GM12878 (cell line): ENCODE results near the gene ERP44.

Source experiments
- CHD2 ChIP-seq: IDR thresholded peaks from 2 replicates; pipeline ENCODE4 v1.6.1; 2011; ENCODE audit warnings: low read depth, low read length, improper control_type of control experiment, borderline replicate concordance
- EZH2 ChIP-seq: IDR thresholded peaks from 2 replicates; pipeline ENCODE4 v1.6.1; 2012; ENCODE audit warnings: low read depth, mild to moderate bottlenecking, control low read depth, inconsistent platforms, low read length, borderline replicate concordance; ENCODE audit not compliant: control insufficient read depth
- HDAC6 ChIP-seq: fragments of 200-600 bp; sonication (generic); IDR thresholded peaks from one replicate; pipeline ENCODE4 v1.8.0; 2017; ENCODE audit warnings: antibody characterized with exemption; ENCODE audit not compliant: unreplicated experiment
- JUND ChIP-seq: IDR thresholded peaks from 2 replicates; pipeline ENCODE4 v1.6.1; 2012; ENCODE audit warnings: low read depth, mild to moderate bottlenecking, low read length, improper control_type of control experiment, moderate library complexity
- MYC ChIP-seq: IDR thresholded peaks from 2 replicates; pipeline ENCODE4 v1.6.1; 2011; ENCODE audit warnings: mild to moderate bottlenecking, low read length, moderate library complexity, inconsistent platforms; ENCODE audit not compliant: insufficient read depth, insufficient replicate concordance, insufficient read length, severe bottlenecking
- POLR2A ChIP-seq: IDR thresholded peaks from 2 replicates; pipeline ENCODE4 v1.6.1; 2011; ENCODE audit warnings: low read depth, mild to moderate bottlenecking, low read length
- SIX5 ChIP-seq: IDR thresholded peaks from 2 replicates; pipeline ENCODE4 v1.6.1; 2011; ENCODE audit warnings: mild to moderate bottlenecking, low read depth, low read length, moderate library complexity; ENCODE audit not compliant: severe bottlenecking
- SP1 ChIP-seq: IDR thresholded peaks from one replicate; pipeline ENCODE4 v1.6.1; 2011; ENCODE audit warnings: low read depth, low read length
- TF ChIP-seq, protein P1 (sequence below): fragments of 450-650 bp; IDR thresholded peaks from 2 replicates; pipeline ENCODE4 v1.6.1; 2017; ENCODE audit warnings: mild to moderate bottlenecking
- TF ChIP-seq, protein P2 (sequence below), 3 experiments: IDR thresholded peaks in 2 of 3; conservative IDR thresholded peaks in 1 of 3; 2 replicates each; pipeline ENCODE4 v1.5.1; 2011; ENCODE audit warnings: low read depth in 3 of 3, low read length in 3 of 3, mild to moderate bottlenecking in 3 of 3, control low read depth in 2 of 3, moderate library complexity in 2 of 3, inconsistent platforms in 1 of 3, mixed read lengths in 1 of 3; ENCODE audit not compliant: control insufficient read depth in 2 of 3, insufficient read depth in 1 of 3; ENCODE audit errors: extremely low read depth in 1 of 3

DNA sequence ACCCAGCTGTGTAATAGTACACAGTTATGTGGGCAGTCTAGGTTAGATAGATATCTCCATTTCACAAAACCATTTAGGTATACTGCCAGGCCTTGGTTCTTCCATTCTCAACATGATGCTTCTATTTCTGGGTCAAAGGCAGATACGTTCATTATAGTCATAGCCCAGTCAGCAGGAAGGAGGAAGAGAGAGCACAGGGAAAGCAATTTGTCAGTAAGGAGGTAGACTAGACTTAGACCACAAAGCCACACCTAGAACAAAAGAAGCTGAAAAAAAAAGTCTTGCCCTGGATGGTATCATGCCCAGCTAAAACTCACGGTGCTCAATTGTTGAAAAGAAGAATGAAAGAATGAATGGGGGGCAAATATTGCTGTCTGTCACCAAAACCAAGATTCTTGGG, 7.8 kb upstream of the ERP44 start:
- no peak for TF ChIP-seq HDAC6
- TF ChIP-seq, protein P1, sequence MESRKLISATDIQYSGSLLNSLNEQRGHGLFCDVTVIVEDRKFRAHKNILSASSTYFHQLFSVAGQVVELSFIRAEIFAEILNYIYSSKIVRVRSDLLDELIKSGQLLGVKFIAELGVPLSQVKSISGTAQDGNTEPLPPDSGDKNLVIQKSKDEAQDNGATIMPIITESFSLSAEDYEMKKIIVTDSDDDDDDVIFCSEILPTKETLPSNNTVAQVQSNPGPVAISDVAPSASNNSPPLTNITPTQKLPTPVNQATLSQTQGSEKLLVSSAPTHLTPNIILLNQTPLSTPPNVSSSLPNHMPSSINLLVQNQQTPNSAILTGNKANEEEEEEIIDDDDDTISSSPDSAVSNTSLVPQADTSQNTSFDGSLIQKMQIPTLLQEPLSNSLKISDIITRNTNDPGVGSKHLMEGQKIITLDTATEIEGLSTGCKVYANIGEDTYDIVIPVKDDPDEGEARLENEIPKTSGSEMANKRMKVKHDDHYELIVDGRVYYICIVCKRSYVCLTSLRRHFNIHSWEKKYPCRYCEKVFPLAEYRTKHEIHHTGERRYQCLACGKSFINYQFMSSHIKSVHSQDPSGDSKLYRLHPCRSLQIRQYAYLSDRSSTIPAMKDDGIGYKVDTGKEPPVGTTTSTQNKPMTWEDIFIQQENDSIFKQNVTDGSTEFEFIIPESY = no peak
- TF ChIP-seq MYC = no peak
- TF ChIP-seq, protein P2, sequence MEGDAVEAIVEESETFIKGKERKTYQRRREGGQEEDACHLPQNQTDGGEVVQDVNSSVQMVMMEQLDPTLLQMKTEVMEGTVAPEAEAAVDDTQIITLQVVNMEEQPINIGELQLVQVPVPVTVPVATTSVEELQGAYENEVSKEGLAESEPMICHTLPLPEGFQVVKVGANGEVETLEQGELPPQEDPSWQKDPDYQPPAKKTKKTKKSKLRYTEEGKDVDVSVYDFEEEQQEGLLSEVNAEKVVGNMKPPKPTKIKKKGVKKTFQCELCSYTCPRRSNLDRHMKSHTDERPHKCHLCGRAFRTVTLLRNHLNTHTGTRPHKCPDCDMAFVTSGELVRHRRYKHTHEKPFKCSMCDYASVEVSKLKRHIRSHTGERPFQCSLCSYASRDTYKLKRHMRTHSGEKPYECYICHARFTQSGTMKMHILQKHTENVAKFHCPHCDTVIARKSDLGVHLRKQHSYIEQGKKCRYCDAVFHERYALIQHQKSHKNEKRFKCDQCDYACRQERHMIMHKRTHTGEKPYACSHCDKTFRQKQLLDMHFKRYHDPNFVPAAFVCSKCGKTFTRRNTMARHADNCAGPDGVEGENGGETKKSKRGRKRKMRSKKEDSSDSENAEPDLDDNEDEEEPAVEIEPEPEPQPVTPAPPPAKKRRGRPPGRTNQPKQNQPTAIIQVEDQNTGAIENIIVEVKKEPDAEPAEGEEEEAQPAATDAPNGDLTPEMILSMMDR (IDR thresholded peaks at IDR 0.05 in 2 of 3, conservative IDR thresholded peaks at IDR 0.05 in 1 of 3; ENCODE audit: control insufficient read depth in 2 of 3, extremely low read depth in 1 of 3, insufficient read depth in 1 of 3, low read depth in 3 of 3, low read length in 3 of 3) = no peak
- TF ChIP-seq EZH2 = no peak
- TF ChIP-seq SIX5 = no peak
- TF ChIP-seq SP1 = no peak
- no peak for TF ChIP-seq JUND
- no peak for TF ChIP-seq POLR2A
- no peak for TF ChIP-seq CHD2
